ENCODE results near the gene PPM1A.

The PPM1A gene

DNA sequence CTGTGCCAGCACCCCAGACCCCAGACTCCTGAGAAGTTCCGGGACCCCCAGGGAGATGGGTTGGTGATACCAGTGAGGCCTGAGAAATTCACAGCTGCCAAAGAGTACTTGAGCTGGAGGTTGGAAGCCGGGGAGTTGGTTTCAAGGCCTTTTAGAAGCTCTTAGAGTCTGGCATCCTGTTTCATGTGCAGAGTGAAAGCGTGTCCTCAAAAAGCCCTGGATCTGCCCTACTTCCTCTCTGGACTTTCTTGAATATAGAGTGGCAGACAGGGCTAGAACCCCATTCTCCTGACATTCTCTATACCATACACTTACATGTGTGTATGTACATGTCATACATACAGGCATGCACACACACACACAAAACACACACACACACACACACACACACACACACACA lies 31.3 kb upstream of the PPM1A start:
- Mint-ChIP-seq H3K4me1 (peaks cover 35% of the 10 kb centered on the region), H3K4me3 (no peak overlapping the region), H3K9me3 (no peaks in the 10 kb centered on the region), H3K27me3 (no peaks in the 10 kb centered on the region), H3K27ac (no peak overlapping the region)
- no peak for ATAC-seq
- DNase-seq, result no peak

DNA sequence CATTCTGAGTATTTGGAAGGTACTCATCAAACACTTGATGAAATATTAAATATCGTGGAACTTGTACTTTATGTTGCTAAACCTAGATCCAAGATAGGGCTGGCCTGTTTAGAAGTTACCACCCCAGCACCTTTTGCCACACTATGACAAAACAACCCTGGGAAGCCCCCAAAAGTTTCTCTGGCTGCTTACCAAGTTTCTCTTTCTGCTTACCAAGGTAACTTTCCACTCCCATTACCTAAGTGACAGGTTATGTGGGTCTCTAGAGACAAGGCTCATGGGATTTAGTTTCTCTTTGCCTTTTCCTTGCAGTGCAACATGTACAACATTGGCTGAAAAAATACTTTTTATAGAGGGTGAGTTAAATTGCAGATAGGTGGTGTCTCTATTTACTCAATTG lies 28.9 kb upstream of the PPM1A start:
- peaks cover 35% of the 10 kb centered on the region for H3K4me1 Mint-ChIP-seq
- peak overlapping the region; percentile 26 to 70 for H3K4me3 Mint-ChIP-seq
- peak; percentile 90 for ATAC-seq
- H3K9me3 Mint-ChIP-seq, result no peaks in the 10 kb centered on the region
- DNase-seq, result peak; percentile 37 to 66
- H3K27ac Mint-ChIP-seq, result peak overlapping the region; percentile 93 to 96
- H3K27me3 Mint-ChIP-seq, result no peaks in the 10 kb centered on the region

DNA sequence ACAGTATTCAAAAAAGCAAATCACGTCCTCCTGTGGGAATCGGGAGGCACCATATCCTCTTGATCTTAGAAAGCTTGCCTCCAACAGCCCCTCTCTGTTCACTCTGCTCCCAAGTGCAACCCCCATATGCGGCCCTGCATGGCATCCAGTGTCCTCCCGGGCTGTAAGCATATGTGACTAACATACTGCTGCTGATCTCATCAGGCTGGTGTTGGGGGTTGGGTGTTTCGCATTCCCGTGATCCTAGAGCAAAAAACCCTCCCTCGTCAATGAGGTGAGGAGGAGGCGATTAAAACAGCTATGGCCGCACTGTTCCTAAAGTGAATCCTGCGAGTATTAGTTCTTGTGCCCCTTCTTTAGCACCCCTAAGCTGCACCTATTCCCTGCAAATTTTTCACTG lies 28.1 kb upstream of the PPM1A start:
- DNase-seq (no peak), ATAC-seq (no peak)
- Mint-ChIP-seq H3K27ac (peak overlapping the region; percentile 93 to 96), H3K4me1 (peaks cover 35% of the 10 kb centered on the region), H3K4me3 (peak overlapping the region; percentile 70 to 74), H3K9me3 (no peaks in the 10 kb centered on the region), H3K27me3 (no peaks in the 10 kb centered on the region)

DNA sequence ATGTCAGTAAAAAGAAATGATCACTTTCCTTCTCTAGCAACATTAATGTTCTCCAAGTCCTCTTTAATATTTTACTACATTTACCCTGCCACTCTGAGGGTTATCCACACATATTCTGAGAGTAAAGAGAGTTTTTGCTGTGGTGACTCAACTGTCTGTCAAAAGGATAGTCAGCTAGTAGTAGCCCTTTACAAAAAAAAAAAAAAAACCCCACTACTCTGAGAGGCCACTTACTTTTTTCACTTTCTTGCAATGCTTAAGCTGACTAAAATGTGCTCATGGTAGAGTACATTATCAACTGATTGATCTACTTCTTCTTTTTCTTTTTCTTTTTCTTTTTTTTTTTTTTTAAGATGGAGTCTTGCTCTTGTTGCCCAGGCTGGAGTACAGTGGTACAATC lies 27.6 kb upstream of the PPM1A start:
- H3K27me3 Mint-ChIP-seq, result no peaks in the 10 kb centered on the region
- H3K27ac Mint-ChIP-seq, result peak overlapping the region; percentile 85 to 95
- no peak for DNase-seq
- H3K4me1 Mint-ChIP-seq, result peaks cover 35% of the 10 kb centered on the region
- ATAC-seq, result peak; percentile 47
- peak overlapping the region; percentile 31 to 43 for H3K4me3 Mint-ChIP-seq
- no peaks in the 10 kb centered on the region for H3K9me3 Mint-ChIP-seq

DNA sequence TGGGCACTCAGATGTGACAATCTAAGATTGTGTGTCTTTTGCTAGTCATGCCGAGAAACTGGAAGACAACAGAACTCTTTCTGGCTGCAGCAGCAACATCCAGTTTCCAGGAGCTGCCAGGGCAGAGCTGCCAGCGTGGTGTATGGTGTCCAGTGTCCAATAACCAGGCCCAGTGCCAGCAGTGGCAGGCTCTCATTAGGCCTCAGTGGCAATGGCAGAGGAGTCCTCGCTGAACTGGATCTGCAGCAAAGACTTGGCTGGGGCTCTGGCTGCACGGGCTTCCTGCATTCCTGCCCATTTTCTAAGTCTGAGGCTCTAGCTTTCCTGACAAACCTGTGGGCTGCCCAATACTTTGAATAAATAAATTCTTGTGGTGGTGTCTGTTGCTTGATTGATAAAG lies 26.2 kb upstream of the PPM1A start:
- Mint-ChIP-seq H3K27ac (no peak overlapping the region), H3K27me3 (no peaks in the 10 kb centered on the region)

DNA sequence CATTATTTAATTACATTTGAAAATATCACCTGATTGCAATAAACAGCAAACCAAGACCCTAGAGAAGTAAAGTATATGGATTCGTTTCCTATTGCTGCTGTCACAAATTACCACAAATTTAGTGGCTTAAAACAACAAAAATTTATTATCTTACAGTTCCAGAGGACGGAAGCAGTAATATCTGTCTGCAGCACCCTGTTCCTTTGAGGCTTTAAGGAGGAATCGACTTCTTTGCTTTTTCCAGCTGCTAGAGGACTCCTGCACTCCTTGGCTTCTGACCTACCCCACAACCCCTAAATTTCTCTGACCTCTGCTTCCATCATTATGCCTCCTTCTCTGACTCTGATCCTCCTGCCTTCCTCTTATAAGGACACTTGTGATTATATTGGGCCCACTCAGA lies 23.8 kb upstream of the PPM1A start:
- H3K27ac Mint-ChIP-seq, result no peak overlapping the region
- H3K4me3 Mint-ChIP-seq, result no peak overlapping the region
- peaks cover 17% of the 10 kb centered on the region for H3K4me1 Mint-ChIP-seq
- H3K27me3 Mint-ChIP-seq, result no peaks in the 10 kb centered on the region
- H3K9me3 Mint-ChIP-seq, result no peaks in the 10 kb centered on the region
- no peak for ATAC-seq
- no peak for DNase-seq

More for the DNA sequence above, 26.2 kb upstream of the PPM1A start:
- peaks cover 35% of the 10 kb centered on the region for H3K4me1 Mint-ChIP-seq
- DNase-seq, result no peak
- no peak overlapping the region for H3K4me3 Mint-ChIP-seq
- no peaks in the 10 kb centered on the region for H3K9me3 Mint-ChIP-seq
- ATAC-seq, result no peak

DNA sequence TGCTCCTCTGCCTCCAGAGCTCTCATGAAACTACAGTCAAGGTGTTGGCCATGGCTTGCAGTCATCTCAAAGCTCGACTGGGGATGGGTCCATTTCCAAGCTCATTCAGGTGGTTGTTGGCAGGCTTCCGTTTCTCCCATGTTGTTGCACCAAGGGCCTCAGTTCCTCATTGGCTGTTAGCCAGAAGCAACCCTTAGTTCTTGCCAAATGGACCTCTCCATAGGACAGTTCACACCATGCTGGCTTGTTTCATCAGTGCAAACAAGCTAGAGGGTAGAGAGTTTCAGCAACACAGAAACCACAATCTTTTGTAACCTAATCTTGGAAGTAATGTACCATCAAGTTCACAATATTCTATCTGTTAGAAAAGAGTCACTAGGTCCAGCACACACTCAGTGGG lies 22.7 kb upstream of the PPM1A start:
- peaks cover 7 to 10% of the 10 kb centered on the region in 2 donors for H3K9me3 Mint-ChIP-seq
- H3K27ac Mint-ChIP-seq, result no peak overlapping the region
- no peaks in the 10 kb centered on the region for H3K27me3 Mint-ChIP-seq
- ATAC-seq, result no peak
- H3K4me1 Mint-ChIP-seq, result peaks cover 7% of the 10 kb centered on the region
- DNase-seq, result no peak
- no peak overlapping the region for H3K4me3 Mint-ChIP-seq

DNA sequence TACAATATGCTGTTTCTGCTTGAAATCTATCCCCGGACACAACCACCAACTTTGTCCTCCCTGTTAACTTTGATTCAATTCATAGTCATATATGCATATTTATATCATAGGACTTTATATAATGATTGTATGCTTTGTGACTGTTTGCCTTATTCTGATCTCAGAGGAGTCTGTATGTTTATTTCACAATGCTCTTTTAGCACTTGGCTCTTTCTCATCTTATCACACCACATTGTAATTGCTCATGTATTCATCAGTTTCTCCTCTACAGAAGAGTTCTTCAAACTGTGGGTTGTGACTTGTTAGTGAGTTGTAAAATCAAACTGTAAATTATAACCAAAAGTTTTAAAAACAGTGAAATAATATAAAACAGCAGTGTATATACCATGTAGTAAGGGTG lies 21.7 kb upstream of the PPM1A start:
- no peak for ATAC-seq
- H3K9me3 Mint-ChIP-seq, result peaks cover 15% of the 10 kb centered on the region in 2 donors
- no peaks in the 10 kb centered on the region for H3K4me1 Mint-ChIP-seq

DNA sequence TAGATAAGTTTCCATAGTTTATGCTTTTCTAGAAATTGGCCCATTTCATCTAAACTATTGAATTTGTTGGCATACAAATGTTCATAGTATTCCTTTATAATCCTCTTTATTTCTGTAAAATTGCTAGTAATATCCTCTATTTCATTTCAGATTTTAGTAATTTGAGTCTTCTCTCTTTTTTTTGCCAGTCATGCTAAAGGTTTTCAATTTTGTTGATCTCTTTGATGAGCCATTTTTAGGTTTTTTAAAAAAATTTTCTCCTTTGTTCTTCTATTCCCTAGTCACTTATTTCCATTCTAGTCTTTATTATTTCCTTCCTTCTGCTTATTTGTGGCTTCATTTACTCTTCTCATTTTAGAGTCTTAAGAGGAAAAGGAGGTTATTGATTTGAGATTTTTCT lies 19.4 kb upstream of the PPM1A start:
- H3K4me3 Mint-ChIP-seq, result no peak overlapping the region
- no peak for ATAC-seq
- H3K27me3 Mint-ChIP-seq, result no peaks in the 10 kb centered on the region
- H3K9me3 Mint-ChIP-seq, result peaks cover 25 to 26% of the 10 kb centered on the region in 2 donors
- no peak overlapping the region for H3K27ac Mint-ChIP-seq
- no peaks in the 10 kb centered on the region for H3K4me1 Mint-ChIP-seq
- no peak for DNase-seq

More for the DNA sequence above, 21.7 kb upstream of the PPM1A start:
- Mint-ChIP-seq H3K27me3 (no peaks in the 10 kb centered on the region), H3K27ac (no peak overlapping the region), H3K4me3 (no peak overlapping the region)
- DNase-seq, result no peak

DNA sequence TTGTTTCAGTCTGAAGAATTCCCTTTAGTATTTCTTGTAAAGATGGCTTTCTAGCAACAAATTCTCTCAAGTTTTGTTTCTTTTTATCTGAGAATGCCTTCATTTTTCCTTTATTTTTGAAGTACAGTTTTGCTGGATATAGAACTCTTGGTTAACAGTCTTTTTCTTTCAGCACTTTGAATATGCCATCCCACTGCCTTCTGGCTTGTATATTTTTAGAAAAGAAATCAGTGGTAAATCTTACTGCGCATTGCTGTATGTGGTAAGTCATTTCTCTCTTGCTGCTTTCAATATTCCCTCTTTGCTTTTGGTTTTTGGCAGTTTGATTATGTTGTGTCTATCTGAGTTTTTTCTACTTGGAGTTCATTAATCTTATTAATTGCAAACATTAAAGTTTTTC lies 16.8 kb upstream of the PPM1A start:
- H3K27me3 Mint-ChIP-seq, result no peaks in the 10 kb centered on the region
- no peak overlapping the region for H3K27ac Mint-ChIP-seq
- peaks cover 25 to 26% of the 10 kb centered on the region in 2 donors for H3K9me3 Mint-ChIP-seq
- H3K4me3 Mint-ChIP-seq, result no peak overlapping the region
- DNase-seq (no peak), ATAC-seq (no peak)
- no peaks in the 10 kb centered on the region for H3K4me1 Mint-ChIP-seq

DNA sequence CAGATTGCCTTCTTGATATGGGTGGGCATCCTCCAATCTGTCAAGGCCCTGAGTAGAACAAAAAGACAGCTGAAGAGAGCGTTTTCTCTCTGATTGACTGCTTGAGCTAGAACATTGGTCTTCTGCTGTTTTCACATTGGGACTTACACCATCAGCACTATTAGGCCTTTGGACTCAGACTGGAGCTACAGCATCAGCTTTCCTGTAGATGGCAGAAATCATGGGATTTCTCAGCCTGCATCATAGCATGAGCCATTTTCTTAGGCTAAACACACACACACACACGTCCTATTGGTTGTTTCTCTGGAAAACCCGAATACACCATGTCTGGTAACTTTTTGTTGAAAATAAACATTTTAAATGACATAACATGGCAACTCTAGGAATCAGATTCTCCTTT lies 15.8 kb upstream of the PPM1A start:
- Mint-ChIP-seq H3K27ac (no peak overlapping the region), H3K4me3 (no peak overlapping the region), H3K27me3 (no peaks in the 10 kb centered on the region), H3K4me1 (no peaks in the 10 kb centered on the region), H3K9me3 (peaks cover 25 to 26% of the 10 kb centered on the region in 2 donors)
- ATAC-seq (no peak), DNase-seq (no peak)

DNA sequence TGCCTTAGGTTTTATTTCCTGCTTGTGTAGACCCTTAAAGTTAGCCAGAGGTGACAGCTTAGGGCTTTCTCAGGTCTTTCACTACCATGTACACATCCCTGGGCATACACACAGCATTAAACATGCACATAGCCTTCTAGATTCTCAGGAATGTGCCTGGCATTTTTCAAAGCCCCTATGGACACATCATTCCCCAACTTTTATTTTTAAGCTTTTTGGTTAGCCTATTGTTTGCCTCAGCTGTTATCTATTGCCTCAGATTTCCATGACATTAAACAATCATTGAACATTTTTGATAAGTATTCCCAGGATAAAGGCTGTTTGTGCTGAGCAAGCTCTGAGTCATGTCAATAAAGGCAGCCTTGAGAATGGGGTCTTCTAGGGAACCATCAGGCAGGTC lies 15.1 kb upstream of the PPM1A start:
- H3K4me1 Mint-ChIP-seq, result no peaks in the 10 kb centered on the region
- no peak overlapping the region for H3K4me3 Mint-ChIP-seq
- peaks cover 25 to 26% of the 10 kb centered on the region in 2 donors for H3K9me3 Mint-ChIP-seq
- no peak for ATAC-seq
- no peak overlapping the region for H3K27ac Mint-ChIP-seq
- H3K27me3 Mint-ChIP-seq, result no peaks in the 10 kb centered on the region
- DNase-seq, result no peak

DNA sequence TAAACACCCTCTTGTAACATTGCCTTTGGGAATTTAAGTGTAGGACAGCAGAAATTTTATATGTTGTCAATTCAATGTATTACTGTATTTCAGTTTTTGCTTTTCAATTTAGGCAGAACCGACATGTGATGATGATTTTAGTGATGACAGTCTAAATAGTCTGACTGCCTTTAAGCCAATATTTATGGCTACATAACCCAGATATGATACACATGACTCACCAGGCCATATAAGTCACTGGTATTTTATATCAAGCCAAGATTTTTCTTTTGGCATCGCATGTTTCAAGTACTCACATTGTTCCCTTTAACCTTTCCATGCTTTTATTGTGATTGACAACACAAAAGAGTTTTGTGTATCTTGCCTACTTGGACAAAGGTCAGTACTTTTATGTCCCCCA lies 13.6 kb upstream of the PPM1A start:
- H3K9me3 Mint-ChIP-seq, result peaks cover 24 to 26% of the 10 kb centered on the region in 2 donors
- no peak for DNase-seq
- H3K4me3 Mint-ChIP-seq, result no peak overlapping the region
- no peaks in the 10 kb centered on the region for H3K27me3 Mint-ChIP-seq
- H3K4me1 Mint-ChIP-seq, result no peaks in the 10 kb centered on the region
- no peak overlapping the region for H3K27ac Mint-ChIP-seq
- no peak for ATAC-seq

DNA sequence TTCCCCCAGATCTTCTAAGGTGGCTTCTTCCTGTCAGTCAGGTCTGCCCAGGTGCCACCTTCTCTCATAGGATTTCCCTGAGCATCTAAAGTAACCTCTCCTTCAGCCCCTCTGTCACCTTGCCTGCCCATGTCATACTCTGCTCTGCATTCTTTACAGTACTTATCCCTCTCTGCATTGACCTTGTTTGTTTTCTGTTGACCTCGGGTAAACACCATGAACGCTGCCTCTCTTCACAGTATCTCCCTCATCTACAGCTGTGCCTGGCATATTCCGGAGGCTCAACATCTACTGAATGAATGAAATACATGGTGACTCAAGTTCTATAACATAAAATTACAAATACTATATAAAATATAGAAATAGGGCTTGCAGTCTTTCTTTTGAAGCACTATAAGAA lies 10.1 kb upstream of the PPM1A start:
- H3K4me1 Mint-ChIP-seq, result peaks cover 4% of the 10 kb centered on the region
- ATAC-seq (no peak), DNase-seq (no peak)
- H3K27me3 Mint-ChIP-seq, result no peaks in the 10 kb centered on the region
- H3K4me3 Mint-ChIP-seq, result no peak overlapping the region
- peak overlapping the region in 1 of 2 donors; percentile 6 for H3K27ac Mint-ChIP-seq
- H3K9me3 Mint-ChIP-seq, result no peaks in the 10 kb centered on the region

DNA sequence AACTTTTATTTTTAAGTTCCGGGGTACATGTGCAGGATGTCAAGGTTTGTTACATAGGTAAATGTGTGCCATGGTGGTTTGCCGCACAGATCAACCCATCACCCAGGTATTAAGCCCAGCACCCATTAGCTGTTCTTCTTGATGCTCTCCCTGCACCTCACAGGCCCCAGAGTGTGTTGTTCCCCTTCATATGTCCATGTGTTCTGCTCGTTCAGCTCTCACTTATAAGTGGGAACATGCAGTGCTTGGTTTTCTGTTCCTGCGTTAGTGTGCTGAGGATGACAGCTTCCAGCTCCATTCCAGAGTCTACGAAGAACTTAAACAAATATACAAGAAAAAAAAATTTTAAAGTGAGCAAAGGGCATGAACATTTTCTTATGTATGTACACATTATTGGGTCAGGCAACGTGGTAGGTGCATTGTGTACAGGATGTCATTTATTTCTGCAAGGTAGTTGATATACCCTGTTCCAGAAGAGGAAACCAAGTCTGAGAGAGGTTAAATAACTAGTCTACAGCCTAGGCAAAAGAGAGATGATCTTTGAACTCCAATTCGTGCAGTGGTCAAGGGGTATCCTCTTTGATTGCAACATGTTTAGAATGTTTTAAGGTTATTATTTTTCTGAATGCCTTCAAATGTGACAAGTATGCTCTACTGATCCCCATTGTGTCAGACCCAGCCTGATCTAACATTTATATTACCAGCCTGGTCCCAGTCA lies 8.7 kb upstream of the PPM1A start:
- Mint-ChIP-seq H3K27ac (no peak overlapping the region), H3K9me3 (no peaks in the 10 kb centered on the region), H3K4me3 (no peak overlapping the region), H3K27me3 (no peaks in the 10 kb centered on the region), H3K4me1 (peaks cover 9% of the 10 kb centered on the region)
- DNase-seq (no peak), ATAC-seq (no peak)

DNA sequence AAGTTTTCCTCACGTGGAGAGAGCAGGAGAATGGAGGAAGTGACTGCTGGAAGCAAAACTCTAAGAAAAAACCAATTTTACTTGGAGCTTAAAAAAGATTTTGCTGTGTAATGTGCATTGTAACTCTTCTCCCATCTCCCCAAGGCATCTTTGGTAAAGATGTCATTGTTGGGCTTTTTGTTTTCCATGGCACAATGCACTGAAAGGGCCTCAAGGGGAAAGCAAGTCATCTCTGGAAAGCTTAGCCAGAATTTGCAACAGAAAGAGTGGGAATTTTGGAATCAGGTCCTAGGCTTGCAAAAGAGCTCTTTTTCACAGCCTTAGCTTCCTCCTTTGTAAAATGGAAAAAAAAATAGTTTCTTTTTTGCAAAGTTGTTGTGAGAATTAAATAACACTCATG lies 7.9 kb upstream of the PPM1A start:
- ATAC-seq (no peak), DNase-seq (no peak)
- Mint-ChIP-seq H3K9me3 (no peaks in the 10 kb centered on the region), H3K27me3 (no peaks in the 10 kb centered on the region), H3K27ac (no peak overlapping the region), H3K4me1 (peaks cover 16% of the 10 kb centered on the region), H3K4me3 (no peak overlapping the region)

DNA sequence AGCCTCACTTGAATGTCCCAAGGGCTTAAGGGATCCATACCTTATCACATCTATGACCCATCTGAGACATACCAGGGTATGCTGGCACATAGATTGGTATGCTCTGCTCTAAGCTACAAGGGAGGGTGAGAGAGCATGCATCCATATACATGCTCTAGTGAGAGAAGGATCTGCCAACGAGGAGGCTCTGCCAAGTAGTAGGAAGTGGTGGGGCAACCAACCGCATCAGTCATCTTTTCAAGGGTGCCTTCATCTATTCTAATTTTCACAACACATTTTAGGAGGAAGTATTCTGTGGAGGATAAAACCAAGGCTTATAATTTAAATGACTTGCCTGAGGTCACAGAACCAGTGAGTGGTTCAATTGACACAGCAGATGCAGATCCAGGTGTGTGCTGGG lies 6.6 kb upstream of the PPM1A start:
- H3K9me3 Mint-ChIP-seq, result no peaks in the 10 kb centered on the region
- ATAC-seq, result peak; percentile 63
- H3K27me3 Mint-ChIP-seq, result no peaks in the 10 kb centered on the region

More for the DNA sequence above, 6.6 kb upstream of the PPM1A start:
- Mint-ChIP-seq H3K27ac (no peak overlapping the region), H3K4me3 (no peak overlapping the region), H3K4me1 (peaks cover 23% of the 10 kb centered on the region)
- no peak for DNase-seq
